ENCODE data around the gene REXO5. TPM values are rescaled to one million over a fixed set of nuclear protein-coding genes. Genes with fewer than 3 reads are reported as not detected.

REXO5 gene
- total RNA-seq, 4 donors from 2014 or later: 0.78 to 3.6 (median 1.8) TPM

GRCh38 chr16:20846030-20846429 is 39.7 kb downstream of the REXO5 start:
- WGBS, 2 donors: 94 to 99% methylated on average over 6 of the region's 6 CpGs
- H3K9me3 ChIP-seq: no peaks in the 10 kb centered on the region
- no peak overlapping the region for H3K4me3 ChIP-seq (replicated peaks in 1 of 3)
- H3K27ac ChIP-seq: no peak overlapping the region
- no peak for DNase-seq
- intact Hi-C loops (cut with DNase I): loop anchor here (5.0 to 10.0 kb wide), 2 partner anchors 149 to 241 kb away; no protein-coding TSS in a partner anchor
- TF ChIP-seq POLR2A (IDR thresholded peaks at IDR 0.05) (no peak), CTCF (IDR thresholded peaks at IDR 0.05) (no peak)
- H3K27me3 ChIP-seq: no peaks in the 10 kb centered on the region
- peaks cover 12 to 14% of the 10 kb centered on the region in 2 donors for H3K4me1 ChIP-seq
- no peaks in the 10 kb centered on the region for H3K36me3 ChIP-seq

DNA sequence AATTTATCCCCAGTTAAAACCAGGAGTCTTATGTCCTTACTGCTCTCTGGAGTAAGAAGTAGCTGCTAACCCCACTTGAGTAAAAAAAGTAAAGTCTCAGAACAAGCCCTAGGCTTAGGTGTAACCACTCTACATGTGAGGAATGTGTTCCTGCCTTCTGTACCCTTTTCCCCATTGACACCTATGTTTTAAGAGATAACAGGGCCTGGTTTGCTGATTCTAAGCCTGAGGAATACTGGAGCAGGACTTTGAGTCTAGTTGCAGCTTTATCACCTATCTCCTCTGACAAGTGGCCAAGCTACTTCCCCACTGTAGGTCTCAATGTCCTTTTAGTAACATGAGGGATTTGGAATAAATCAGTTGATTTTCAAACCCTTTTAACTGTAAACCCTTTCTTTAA is 40.2 kb downstream of the REXO5 start:
- H3K27ac ChIP-seq: no peak overlapping the region
- DNase-seq: no peak
- no peaks in the 10 kb centered on the region for H3K36me3 ChIP-seq
- no peak overlapping the region for H3K4me3 ChIP-seq (replicated peaks in 1 of 3)
- H3K4me1 ChIP-seq: peaks cover 17 to 20% of the 10 kb centered on the region in 2 donors
- intact Hi-C loops (cut with DNase I): loop anchor here (5.0 to 10.0 kb wide), 2 partner anchors 148 to 241 kb away; no protein-coding TSS in a partner anchor
- H3K9me3 ChIP-seq: no peaks in the 10 kb centered on the region
- H3K27me3 ChIP-seq: no peaks in the 10 kb centered on the region
- TF ChIP-seq CTCF (IDR thresholded peaks at IDR 0.05) (no peak), POLR2A (IDR thresholded peaks at IDR 0.05) (no peak)

DNA sequence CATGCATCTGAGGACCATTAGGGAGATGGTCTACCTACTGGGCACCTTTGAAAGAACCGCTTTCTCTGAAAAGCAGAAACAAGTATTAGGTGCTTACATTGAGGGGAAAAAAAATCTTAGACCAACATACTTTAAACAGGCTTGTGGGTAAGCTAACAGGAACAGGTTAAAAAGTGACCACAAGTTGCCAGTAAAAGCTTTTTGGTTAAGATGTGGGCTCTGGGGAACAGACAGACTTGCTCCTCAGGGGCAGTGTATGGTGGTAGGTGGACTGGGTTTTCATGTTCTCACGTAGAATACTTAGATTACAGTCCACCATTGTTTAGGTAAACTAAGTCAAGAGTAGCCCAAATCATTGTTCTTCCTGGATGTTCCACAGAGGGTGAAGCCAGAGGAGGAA is 41.2 kb downstream of the REXO5 start:
- H3K36me3 ChIP-seq: no peaks in the 10 kb centered on the region
- H3K27ac ChIP-seq: no peak overlapping the region
- H3K27me3 ChIP-seq: no peaks in the 10 kb centered on the region
- H3K4me3 ChIP-seq (replicated peaks in 1 of 3): no peak overlapping the region
- peaks cover 26 to 30% of the 10 kb centered on the region in 2 donors for H3K4me1 ChIP-seq
- H3K9me3 ChIP-seq: no peaks in the 10 kb centered on the region
- no peak for DNase-seq
- TF ChIP-seq CTCF (IDR thresholded peaks at IDR 0.05) (no peak), POLR2A (IDR thresholded peaks at IDR 0.05) (no peak)
- intact Hi-C loops (cut with DNase I): loop anchor here (5.0 to 10.0 kb wide), 2 partner anchors 147 to 240 kb away; no protein-coding TSS in a partner anchor
- WGBS, 2 donors: 92 to 96% methylated on average over 2 of the region's 2 CpGs

GRCh38 chr16:20849589-20850390 is 43.5 kb downstream of the REXO5 start:
- DNase-seq: peak; percentile 75 to 81
- intact Hi-C loops (cut with DNase I): loop anchor here (5.0 to 10.0 kb wide), 3 partner anchors 55 to 238 kb away; partner anchors contain the start of genes DCUN1D3 and LYRM1
- Histone ChIP-seq H3K36me3 (no peaks in the 10 kb centered on the region), H3K27ac (peak overlapping the region in 2 of 3 donors; percentile 75 to 83), H3K4me3 (replicated peaks in 1 of 3) (no peak overlapping the region), H3K9me3 (no peaks in the 10 kb centered on the region), H3K27me3 (no peaks in the 10 kb centered on the region), H3K4me1 (peaks cover 37 to 41% of the 10 kb centered on the region in 2 donors)
- WGBS, 2 donors: 49 to 52% methylated on average over 6 of the region's 6 CpGs
- TF ChIP-seq POLR2A (IDR thresholded peaks at IDR 0.05) (no peak), CTCF (IDR thresholded peaks at IDR 0.05) (peak; percentile 90 to 98 (median 96))

- 55 to 72% methylated on average over 3 of the region's 3 CpGs for WGBS, 2 donors
- intact Hi-C loops (cut with DNase I): loop anchor here (10.0 kb wide), 1 partner anchor 54 kb away; the partner anchor contains the start of genes DCUN1D3 and LYRM1
- Histone ChIP-seq H3K4me1 (peaks cover 37 to 41% of the 10 kb centered on the region in 2 donors), H3K27ac (peak overlapping the region; percentile 75 to 83 (median 75)), H3K27me3 (no peaks in the 10 kb centered on the region), H3K36me3 (no peaks in the 10 kb centered on the region), H3K9me3 (no peaks in the 10 kb centered on the region), H3K4me3 (replicated peaks in 1 of 3) (no peak overlapping the region)
- no peak for TF ChIP-seq POLR2A (IDR thresholded peaks at IDR 0.05)
- TF ChIP-seq CTCF (IDR thresholded peaks at IDR 0.05): no peak
- DNase-seq: peak; percentile 47 to 55
These were observed 44.7 kb downstream of the REXO5 start for GRCh38 chr16:20850981-20851380.
